Neuron (in vitro differentiated cells): ENCODE data around the gene PEX5L.
"Not testable (repeated sequence)": the region's sequence is repeated elsewhere in the genome, so short reads cannot be mapped to it uniquely, and the experiment has no call there.

Experiments
- H2AFZ ChIP-seq: one replicate; pipeline ENCODE4 v1.6.1; 2013; ENCODE audit warnings: low read depth, mild to moderate bottlenecking, inconsistent platforms, low read length, moderate library complexity
- H3K27me3 ChIP-seq: one replicate; pipeline ENCODE4 v1.6.1; 2013; ENCODE audit warnings: low read length; ENCODE audit not compliant: insufficient read depth
- H3K36me3 ChIP-seq: one replicate; pipeline ENCODE4 v1.6.1; 2013; ENCODE audit warnings: low read length; ENCODE audit not compliant: insufficient read depth
- H3K4me1 ChIP-seq: one replicate; pipeline ENCODE4 v1.6.1; 2013; ENCODE audit warnings: low read length; ENCODE audit not compliant: insufficient read depth
- H3K4me3 ChIP-seq: 2 replicates; pipeline ENCODE4 v1.5.1; 2013; ENCODE audit warnings: mild to moderate bottlenecking, low read length, moderate library complexity
- H3K9me3 ChIP-seq: one replicate; pipeline ENCODE4 v1.6.1; 2013; ENCODE audit warnings: low read length

PEX5L gene

DNA sequence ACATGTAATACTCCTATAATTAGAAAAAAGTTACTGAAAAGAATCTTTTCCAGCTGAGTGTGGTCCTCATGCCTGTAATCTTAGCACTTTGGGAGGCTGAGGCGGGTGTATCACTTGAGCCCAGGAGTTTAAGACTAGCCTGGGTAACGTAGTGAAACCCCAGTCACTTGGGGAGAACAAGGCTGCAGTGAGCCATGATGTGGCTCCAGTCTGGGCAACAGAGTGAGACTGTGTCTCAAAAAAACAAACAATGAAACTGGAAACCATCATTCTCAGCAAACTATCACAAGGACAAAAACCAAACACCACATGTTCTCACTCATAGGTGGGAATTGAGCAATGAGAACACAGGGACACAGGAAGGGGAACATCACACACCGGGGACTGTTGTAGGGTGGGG lies 18.9 kb upstream of the PEX5L start:
- H3K9me3 ChIP-seq, H3K27me3 ChIP-seq, H2AFZ ChIP-seq, H3K4me3 ChIP-seq, H3K4me1 ChIP-seq, H3K36me3 ChIP-seq: not testable (repeated sequence)

DNA sequence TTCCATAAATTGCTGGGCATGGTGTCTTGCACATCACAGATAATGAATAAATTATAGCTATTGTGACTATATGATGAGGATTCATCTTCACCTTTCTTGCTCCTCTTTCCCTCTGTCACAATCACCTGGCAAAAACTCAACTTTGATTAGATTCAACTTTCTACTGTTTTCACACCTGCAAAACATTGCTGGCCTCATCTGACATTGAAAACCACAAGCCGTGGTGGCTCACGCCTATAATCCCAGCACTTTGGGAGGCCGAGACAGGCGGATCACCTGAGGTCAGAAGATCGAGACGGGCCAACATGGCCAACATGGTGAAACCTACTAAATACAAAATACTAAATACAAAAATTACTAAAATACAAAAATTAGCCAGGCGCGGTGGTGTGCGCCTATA lies 12.7 kb upstream of the PEX5L start:
- H2AFZ ChIP-seq: no peak overlapping the region
- H3K4me3 ChIP-seq: no peak overlapping the region
- no peaks in the 10 kb centered on the region for H3K9me3 ChIP-seq
- H3K36me3 ChIP-seq: no peaks in the 10 kb centered on the region
- H3K27me3 ChIP-seq: no peaks in the 10 kb centered on the region
- H3K4me1 ChIP-seq: no peaks in the 10 kb centered on the region

DNA sequence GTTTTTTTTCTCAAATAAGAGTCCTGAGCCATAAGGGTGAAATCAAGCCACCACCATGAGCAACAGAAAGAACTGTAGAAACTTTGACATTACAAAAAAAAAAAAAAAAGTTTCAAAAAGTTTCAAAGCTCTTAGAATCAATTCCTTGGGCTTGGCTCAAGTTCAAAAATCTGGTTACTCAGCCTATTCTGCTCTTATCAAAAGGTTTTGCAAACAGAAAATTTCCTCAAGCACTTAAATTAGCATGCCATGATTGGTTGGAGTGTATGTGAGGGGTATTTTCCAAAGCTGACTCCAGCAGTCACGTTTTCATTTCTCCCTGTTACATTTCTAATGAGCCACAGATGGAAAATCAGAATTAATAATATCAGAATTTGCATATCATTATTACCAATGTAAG lies 12.1 kb upstream of the PEX5L start:
- Histone ChIP-seq H2AFZ (no peak overlapping the region), H3K4me1 (no peaks in the 10 kb centered on the region), H3K4me3 (no peak overlapping the region), H3K9me3 (no peaks in the 10 kb centered on the region), H3K27me3 (no peaks in the 10 kb centered on the region), H3K36me3 (no peaks in the 10 kb centered on the region)

DNA sequence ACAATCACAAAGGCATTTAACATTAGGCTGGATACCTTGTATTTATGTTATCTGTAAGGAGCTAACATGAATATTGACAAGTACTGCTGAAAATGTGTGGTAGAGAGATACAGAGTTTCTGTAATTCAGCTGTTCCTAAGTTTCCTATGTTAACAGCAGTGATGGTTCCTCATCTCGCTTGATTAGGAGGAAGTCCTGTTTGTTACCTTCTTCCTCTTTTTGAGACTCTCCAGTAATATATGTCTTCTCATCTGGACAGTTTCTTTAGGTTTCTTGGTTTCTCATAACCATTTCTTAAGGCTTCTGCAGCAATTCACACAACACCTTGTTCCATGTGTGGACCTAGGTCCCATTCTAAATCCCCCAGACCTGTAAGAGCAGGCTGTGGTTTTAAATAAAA lies 11.4 kb upstream of the PEX5L start:
- Histone ChIP-seq H2AFZ (no peak overlapping the region), H3K4me3 (no peak overlapping the region), H3K36me3 (no peaks in the 10 kb centered on the region), H3K27me3 (no peaks in the 10 kb centered on the region), H3K4me1 (no peaks in the 10 kb centered on the region), H3K9me3 (no peaks in the 10 kb centered on the region)

DNA sequence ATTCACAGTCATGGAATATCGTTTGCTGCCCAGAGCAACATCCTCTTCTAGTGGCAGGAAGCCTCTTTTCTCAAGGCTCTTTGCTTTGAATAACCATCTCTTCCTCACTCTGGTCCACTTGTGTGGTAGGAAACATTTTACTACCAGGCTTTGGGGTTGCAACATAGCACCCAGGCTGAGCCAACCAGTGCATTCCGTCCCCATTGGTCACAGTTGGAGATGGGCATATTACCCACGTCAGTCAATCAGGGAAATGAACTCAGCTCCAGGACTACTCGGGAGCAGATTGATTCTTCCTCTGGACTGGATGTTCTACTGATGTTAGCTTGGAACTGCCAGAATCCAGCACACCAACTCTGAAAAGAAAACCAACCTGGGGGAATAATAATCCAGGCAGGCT lies 4.2 kb upstream of the PEX5L start:
- peaks cover 6% of the 10 kb centered on the region for H3K4me1 ChIP-seq
- no peak overlapping the region for H3K4me3 ChIP-seq
- no peaks in the 10 kb centered on the region for H3K36me3 ChIP-seq
- no peaks in the 10 kb centered on the region for H3K9me3 ChIP-seq
- no peak overlapping the region for H2AFZ ChIP-seq
- H3K27me3 ChIP-seq: peaks cover 15% of the 10 kb centered on the region

DNA sequence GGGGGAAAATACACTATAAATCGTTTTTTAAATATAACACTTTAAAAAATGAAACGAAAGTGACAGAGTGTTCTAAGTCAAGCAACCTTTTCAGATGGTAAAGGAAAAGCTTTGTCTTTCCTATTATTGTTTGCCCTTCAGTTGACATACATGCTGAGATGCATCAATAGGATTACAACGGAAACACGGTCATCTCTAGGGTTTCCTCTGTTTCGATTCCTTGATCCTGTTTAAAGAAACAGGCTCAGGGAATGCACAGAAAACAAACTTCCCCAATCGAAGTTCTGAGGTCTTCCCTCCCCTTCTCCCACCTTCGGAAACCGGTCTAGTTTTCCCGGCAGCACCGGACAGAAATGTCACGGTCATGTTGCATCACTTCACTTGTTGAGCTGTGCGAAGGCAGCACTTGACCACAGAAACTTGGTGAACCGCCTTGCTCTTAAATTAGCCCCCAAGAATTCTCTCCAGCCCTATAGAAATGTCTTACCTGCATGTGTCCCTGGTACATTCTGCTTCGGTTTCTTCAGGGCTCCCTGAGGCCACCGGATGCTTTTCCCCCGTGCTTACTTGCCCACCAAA lies 556 bp downstream of the PEX5L start:
- no peaks in the 10 kb centered on the region for H3K36me3 ChIP-seq
- peaks cover 7% of the 10 kb centered on the region for H3K4me1 ChIP-seq
- H3K9me3 ChIP-seq: no peaks in the 10 kb centered on the region
- peak overlapping the region; percentile 72 for H2AFZ ChIP-seq
- peaks cover 26% of the 10 kb centered on the region for H3K27me3 ChIP-seq
- peak overlapping the region; percentile 54 for H3K4me3 ChIP-seq

DNA sequence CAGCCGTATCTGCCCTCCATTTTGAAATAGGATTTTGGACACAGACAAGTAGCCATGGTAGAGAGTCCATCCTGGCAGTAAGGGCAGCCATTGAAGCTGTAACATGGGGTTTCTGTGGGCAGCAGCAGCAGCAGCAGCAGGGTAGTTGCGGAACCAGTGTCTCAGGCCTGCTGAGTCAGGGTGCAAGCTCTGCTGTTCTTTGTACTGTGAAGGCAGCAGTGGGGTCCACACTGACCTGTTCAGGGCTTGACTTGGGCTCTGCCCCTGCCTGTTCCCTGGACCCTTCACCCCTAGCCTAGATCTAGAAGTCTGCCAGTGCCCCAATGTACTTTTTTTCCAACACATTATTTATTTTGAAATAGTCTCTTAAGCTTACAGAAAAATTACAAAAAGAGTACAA lies 9.7 kb downstream of the PEX5L start:
- Histone ChIP-seq H3K36me3 (no peaks in the 10 kb centered on the region), H3K9me3 (no peaks in the 10 kb centered on the region), H2AFZ (no peak overlapping the region), H3K4me1 (no peaks in the 10 kb centered on the region), H3K27me3 (no peaks in the 10 kb centered on the region), H3K4me3 (no peak overlapping the region)

DNA sequence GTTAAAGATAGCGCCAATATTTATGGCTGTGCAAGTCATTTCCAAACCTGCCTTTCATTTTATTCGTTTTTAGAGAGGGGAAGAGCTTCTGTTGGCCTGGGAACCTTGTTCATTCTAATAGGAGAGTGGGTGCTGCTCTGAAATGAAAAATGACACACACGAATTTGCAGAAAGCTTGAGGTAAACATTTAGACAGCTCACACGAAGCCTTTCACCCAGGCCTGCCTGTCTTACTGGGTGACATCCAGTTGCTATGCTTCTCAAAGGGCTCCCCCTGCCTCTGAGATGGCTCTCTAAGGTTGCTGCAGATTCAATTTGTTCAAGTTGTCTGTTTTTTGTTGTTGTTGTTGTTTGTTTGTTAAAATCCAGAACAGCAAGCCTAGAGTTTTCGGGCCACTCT lies 18.2 kb downstream of the PEX5L start:
- Histone ChIP-seq H3K4me1 (no peaks in the 10 kb centered on the region), H3K9me3 (no peaks in the 10 kb centered on the region), H3K36me3 (no peaks in the 10 kb centered on the region), H2AFZ (no peak overlapping the region), H3K27me3 (no peaks in the 10 kb centered on the region), H3K4me3 (no peak overlapping the region)

DNA sequence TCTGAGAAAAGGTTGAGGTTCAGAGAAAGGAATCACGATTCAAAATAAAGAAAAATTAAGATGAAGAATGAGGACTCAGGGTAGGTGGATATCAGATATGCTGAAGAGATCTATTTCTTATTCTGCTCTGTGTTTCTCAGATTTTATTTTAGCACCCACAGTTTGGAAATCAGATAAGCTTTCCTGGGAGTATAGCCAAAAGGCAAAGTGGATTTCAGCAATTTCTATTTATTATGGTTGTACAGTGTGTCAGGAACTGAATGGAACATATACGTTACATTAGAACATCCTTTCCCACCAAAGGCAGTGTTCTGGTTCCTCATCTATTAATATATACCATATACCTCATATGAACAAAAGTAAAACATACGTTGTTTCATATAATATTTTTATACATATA lies 18.9 kb downstream of the PEX5L start:
- Histone ChIP-seq H3K4me1 (no peaks in the 10 kb centered on the region), H3K9me3 (no peaks in the 10 kb centered on the region), H3K4me3 (no peak overlapping the region), H2AFZ (no peak overlapping the region), H3K27me3 (no peaks in the 10 kb centered on the region), H3K36me3 (no peaks in the 10 kb centered on the region)

DNA sequence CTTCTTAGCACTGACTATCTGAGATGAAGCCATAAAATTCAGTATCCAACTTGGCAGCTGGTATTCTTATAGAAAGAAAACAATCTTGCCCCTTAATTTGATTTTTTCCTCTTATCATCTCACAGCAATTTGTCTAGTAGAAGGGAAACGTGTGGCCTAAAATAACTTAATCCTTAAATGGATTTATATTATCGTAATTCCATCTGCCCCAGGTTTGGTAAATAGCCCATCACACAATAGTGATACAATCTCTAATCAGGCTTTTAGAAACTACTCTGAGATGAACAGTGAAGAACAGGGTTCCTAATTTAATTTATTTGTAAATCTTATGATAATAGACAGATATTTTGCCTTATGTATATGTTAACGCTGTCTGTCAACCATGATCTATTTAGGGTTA lies 24.8 kb downstream of the PEX5L start:
- Histone ChIP-seq H3K9me3 (no peaks in the 10 kb centered on the region), H3K36me3 (no peaks in the 10 kb centered on the region), H2AFZ (no peak overlapping the region), H3K4me1 (no peaks in the 10 kb centered on the region), H3K27me3 (no peaks in the 10 kb centered on the region), H3K4me3 (no peak overlapping the region)

DNA sequence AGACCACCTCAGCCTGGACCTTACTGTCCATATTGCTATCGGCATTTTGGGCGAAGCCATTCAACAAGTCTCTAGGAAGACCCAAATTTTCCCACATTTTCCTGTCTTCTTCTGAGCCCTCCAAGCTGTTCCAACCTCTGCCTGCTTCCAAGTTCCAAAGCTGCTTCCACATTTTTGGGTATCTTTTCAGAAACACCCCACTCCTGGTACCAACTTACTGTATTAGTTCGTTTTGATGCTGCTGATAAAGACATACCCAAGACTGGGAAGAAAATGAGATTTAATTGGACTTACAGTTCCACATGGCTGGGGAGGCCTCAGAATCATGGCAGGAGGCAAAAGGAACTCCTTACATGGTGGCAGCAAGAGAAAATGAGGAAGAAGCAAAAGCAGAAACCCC lies 28.4 kb downstream of the PEX5L start:
- not testable (repeated sequence) for H3K9me3 ChIP-seq, H2AFZ ChIP-seq, H3K4me1 ChIP-seq, H3K27me3 ChIP-seq, H3K36me3 ChIP-seq, H3K4me3 ChIP-seq

DNA sequence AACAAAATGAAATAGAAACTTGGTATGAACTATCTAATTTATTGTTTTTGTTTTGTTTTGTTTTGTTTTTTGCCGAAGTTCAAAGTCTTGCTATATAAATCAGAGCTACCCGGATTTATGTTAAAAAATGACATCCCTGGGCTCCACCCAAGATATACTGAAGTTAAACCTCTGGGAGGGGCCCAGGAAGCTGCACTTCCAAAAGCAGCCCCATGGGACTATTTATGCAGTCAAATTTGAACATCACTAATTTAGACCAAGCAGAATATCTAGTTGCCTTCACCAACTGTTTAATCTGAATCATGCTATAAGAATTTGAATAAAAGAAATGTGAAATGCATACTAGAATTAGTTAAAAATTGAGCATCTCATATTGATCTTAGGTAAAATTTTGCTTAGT lies 32.2 kb downstream of the PEX5L start:
- Histone ChIP-seq H3K4me1 (no peaks in the 10 kb centered on the region), H3K27me3 (no peaks in the 10 kb centered on the region), H3K9me3 (no peaks in the 10 kb centered on the region), H2AFZ (no peak overlapping the region), H3K36me3 (no peaks in the 10 kb centered on the region), H3K4me3 (no peak overlapping the region)

DNA sequence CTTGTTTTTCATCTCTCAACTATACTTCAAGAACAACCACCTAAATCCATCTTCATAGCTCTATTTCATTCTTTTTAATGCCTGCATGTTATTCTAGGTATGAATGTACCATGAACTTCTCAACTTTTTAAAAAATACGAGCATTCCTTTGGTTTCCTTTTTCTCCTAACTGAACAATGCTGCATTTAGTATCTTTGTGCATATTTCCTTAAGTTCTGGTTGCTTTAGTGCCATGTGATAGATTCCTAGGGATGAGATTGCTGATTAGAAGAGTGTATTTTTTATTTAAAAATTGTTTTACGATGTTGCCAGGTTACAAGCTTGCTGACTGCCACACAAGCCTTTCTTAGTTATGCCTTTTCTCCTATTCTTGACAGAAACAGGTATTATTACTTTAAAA lies 34.7 kb downstream of the PEX5L start:
- no peak overlapping the region for H3K4me3 ChIP-seq
- no peaks in the 10 kb centered on the region for H3K27me3 ChIP-seq
- no peaks in the 10 kb centered on the region for H3K9me3 ChIP-seq
- H3K4me1 ChIP-seq: no peaks in the 10 kb centered on the region
- H3K36me3 ChIP-seq: no peaks in the 10 kb centered on the region
- H2AFZ ChIP-seq: no peak overlapping the region

DNA sequence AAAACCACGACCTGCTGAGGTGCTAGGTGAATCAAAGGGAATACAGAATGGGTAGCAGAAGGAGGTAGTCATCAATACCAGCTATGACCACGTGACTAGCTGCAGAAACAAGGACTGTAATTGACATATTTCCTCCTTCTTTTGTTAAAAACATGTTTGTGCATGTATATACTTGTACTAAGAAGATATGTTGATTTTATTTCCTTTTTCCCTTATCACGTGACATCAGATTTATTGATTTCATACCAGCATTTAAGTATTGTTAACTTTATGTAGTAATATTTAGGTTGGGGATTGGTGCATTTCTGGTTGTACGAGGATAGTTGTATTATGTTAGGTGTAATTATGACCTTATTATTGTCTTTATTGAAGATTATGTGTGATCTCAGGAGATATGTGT lies 36.2 kb downstream of the PEX5L start:
- no peaks in the 10 kb centered on the region for H3K27me3 ChIP-seq
- no peaks in the 10 kb centered on the region for H3K36me3 ChIP-seq
- H3K4me3 ChIP-seq: no peak overlapping the region
- no peak overlapping the region for H2AFZ ChIP-seq
- H3K4me1 ChIP-seq: no peaks in the 10 kb centered on the region
- no peaks in the 10 kb centered on the region for H3K9me3 ChIP-seq
